ENCODE results near the gene RPP21.

The RPP21 gene

DNA sequence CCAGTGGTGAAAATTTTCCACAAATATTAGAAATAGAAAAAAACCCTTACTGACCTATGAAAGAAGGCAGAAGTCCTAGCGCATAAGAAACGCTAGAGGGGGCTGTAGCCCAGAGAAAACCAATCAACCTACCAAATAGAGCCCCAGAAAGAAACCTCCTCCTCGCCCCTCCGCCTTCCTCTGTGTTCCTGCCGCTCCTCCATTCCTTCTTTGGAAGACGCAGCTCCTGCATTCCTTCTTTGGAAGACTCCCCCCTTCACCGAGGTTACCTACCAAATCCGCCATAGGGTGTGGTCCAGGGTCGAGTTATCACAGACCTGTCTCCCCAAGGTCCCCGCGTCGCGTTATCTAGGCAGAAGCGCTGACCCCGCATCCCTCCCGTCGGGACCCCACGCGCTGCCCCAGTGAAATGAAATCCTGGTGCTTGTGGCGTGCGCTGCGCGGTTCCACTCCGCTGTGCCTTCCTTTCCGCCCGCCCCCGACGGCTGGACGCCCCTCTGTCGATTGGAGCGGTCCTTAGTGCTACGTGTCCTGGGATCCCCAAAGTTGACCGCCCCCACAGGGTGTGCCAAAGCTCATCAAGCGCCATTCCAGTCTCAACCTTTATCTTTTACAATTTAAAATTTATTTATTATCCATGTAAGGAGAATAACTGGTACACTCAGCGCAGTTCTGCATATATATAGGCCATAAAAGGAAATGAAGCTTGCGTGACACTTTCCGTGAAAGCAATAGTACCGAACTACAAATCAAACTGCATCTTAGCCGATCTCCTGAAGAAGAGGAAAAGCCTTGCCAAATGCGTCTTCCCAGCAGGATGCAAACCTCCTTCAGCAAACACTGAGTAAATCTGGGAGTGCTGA lies 13.0 kb downstream of the RPP21 start (continued):
- TF ChIP-seq, protein P1, sequence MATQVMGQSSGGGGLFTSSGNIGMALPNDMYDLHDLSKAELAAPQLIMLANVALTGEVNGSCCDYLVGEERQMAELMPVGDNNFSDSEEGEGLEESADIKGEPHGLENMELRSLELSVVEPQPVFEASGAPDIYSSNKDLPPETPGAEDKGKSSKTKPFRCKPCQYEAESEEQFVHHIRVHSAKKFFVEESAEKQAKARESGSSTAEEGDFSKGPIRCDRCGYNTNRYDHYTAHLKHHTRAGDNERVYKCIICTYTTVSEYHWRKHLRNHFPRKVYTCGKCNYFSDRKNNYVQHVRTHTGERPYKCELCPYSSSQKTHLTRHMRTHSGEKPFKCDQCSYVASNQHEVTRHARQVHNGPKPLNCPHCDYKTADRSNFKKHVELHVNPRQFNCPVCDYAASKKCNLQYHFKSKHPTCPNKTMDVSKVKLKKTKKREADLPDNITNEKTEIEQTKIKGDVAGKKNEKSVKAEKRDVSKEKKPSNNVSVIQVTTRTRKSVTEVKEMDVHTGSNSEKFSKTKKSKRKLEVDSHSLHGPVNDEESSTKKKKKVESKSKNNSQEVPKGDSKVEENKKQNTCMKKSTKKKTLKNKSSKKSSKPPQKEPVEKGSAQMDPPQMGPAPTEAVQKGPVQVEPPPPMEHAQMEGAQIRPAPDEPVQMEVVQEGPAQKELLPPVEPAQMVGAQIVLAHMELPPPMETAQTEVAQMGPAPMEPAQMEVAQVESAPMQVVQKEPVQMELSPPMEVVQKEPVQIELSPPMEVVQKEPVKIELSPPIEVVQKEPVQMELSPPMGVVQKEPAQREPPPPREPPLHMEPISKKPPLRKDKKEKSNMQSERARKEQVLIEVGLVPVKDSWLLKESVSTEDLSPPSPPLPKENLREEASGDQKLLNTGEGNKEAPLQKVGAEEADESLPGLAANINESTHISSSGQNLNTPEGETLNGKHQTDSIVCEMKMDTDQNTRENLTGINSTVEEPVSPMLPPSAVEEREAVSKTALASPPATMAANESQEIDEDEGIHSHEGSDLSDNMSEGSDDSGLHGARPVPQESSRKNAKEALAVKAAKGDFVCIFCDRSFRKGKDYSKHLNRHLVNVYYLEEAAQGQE (tag by site-specific recombination; IDR thresholded peaks at IDR 0.05), result no peak
- TF ChIP-seq, protein P2, sequence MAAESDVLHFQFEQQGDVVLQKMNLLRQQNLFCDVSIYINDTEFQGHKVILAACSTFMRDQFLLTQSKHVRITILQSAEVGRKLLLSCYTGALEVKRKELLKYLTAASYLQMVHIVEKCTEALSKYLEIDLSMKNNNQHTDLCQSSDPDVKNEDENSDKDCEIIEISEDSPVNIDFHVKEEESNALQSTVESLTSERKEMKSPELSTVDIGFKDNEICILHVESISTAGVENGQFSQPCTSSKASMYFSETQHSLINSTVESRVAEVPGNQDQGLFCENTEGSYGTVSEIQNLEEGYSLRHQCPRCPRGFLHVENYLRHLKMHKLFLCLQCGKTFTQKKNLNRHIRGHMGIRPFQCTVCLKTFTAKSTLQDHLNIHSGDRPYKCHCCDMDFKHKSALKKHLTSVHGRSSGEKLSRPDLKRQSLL (tag by site-specific recombination; IDR thresholded peaks at IDR 0.05), result no peak
- no peak for TF ChIP-seq ZNF747 (tag by site-specific recombination; IDR thresholded peaks at IDR 0.05)
- no peak for TF ChIP-seq ZNF19 (tag by site-specific recombination; IDR thresholded peaks at IDR 0.05; ENCODE audit: low read depth)
- no peak for TF ChIP-seq ZNF423 (tag by site-specific recombination; IDR thresholded peaks at IDR 0.05)
- no peak for TF ChIP-seq ZNF391 (tag by site-specific recombination; IDR thresholded peaks at IDR 0.05; ENCODE audit: borderline replicate concordance, low read depth)
- no peak for TF ChIP-seq FEZF1 (tag by site-specific recombination; IDR thresholded peaks at IDR 0.05)
- TF ChIP-seq, protein P3, sequence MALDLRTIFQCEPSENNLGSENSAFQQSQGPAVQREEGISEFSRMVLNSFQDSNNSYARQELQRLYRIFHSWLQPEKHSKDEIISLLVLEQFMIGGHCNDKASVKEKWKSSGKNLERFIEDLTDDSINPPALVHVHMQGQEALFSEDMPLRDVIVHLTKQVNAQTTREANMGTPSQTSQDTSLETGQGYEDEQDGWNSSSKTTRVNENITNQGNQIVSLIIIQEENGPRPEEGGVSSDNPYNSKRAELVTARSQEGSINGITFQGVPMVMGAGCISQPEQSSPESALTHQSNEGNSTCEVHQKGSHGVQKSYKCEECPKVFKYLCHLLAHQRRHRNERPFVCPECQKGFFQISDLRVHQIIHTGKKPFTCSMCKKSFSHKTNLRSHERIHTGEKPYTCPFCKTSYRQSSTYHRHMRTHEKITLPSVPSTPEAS (tag by site-specific recombination; IDR thresholded peaks at IDR 0.05), result no peak; the same call in 1 of the 2 replicates
- TF ChIP-seq, protein P4, sequence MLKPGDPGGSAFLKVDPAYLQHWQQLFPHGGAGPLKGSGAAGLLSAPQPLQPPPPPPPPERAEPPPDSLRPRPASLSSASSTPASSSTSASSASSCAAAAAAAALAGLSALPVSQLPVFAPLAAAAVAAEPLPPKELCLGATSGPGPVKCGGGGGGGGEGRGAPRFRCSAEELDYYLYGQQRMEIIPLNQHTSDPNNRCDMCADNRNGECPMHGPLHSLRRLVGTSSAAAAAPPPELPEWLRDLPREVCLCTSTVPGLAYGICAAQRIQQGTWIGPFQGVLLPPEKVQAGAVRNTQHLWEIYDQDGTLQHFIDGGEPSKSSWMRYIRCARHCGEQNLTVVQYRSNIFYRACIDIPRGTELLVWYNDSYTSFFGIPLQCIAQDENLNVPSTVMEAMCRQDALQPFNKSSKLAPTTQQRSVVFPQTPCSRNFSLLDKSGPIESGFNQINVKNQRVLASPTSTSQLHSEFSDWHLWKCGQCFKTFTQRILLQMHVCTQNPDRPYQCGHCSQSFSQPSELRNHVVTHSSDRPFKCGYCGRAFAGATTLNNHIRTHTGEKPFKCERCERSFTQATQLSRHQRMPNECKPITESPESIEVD (tag by site-specific recombination; IDR thresholded peaks at IDR 0.05), result no peak
- TF ChIP-seq, protein P5, sequence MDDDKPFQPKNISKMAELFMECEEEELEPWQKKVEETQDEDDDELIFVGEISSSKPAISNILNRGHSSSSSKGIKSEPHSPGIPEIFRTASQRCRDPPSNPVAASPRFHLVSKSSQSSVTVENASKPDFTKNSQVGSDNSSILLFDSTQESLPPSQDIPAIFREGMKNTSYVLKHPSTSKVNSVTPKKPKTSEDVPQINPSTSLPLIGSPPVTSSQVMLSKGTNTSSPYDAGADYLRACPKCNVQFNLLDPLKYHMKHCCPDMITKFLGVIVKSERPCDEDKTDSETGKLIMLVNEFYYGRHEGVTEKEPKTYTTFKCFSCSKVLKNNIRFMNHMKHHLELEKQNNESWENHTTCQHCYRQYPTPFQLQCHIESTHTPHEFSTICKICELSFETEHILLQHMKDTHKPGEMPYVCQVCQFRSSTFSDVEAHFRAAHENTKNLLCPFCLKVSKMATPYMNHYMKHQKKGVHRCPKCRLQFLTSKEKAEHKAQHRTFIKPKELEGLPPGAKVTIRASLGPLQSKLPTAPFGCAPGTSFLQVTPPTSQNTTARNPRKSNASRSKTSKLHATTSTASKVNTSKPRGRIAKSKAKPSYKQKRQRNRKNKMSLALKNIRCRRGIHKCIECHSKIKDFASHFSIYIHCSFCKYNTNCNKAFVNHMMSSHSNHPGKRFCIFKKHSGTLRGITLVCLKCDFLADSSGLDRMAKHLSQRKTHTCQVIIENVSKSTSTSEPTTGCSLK (tag by site-specific recombination; IDR thresholded peaks at IDR 0.05), result no peak
- TF ChIP-seq, protein P6, sequence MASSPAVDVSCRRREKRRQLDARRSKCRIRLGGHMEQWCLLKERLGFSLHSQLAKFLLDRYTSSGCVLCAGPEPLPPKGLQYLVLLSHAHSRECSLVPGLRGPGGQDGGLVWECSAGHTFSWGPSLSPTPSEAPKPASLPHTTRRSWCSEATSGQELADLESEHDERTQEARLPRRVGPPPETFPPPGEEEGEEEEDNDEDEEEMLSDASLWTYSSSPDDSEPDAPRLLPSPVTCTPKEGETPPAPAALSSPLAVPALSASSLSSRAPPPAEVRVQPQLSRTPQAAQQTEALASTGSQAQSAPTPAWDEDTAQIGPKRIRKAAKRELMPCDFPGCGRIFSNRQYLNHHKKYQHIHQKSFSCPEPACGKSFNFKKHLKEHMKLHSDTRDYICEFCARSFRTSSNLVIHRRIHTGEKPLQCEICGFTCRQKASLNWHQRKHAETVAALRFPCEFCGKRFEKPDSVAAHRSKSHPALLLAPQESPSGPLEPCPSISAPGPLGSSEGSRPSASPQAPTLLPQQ (tag by site-specific recombination; IDR thresholded peaks at IDR 0.05), result 0 out of 2 replicates have a peak, but pooled peaks have one; percentile 15
- TF ChIP-seq ZNF341 (tag by site-specific recombination; IDR thresholded peaks at IDR 0.05; ENCODE audit: low read depth), result peak; percentile 83
- no peak for TF ChIP-seq YY1 (tag by site-specific recombination; IDR thresholded peaks at IDR 0.05)
- TF ChIP-seq ZBTB20 (tag by site-specific recombination; IDR thresholded peaks at IDR 0.05), result peak; percentile 25; the same call in 1 of the 2 replicates
- no peak for TF ChIP-seq REPIN1 (tag by site-specific recombination; IDR thresholded peaks at IDR 0.05; ENCODE audit: low read depth)
- TF ChIP-seq ZNF138 (tag by site-specific recombination; IDR thresholded peaks at IDR 0.05; ENCODE audit: borderline replicate concordance), result no peak
- no peak for TF ChIP-seq ZNF404 (tag by site-specific recombination; IDR thresholded peaks at IDR 0.05)
- TF ChIP-seq ZNF560 (tag by site-specific recombination; IDR thresholded peaks at IDR 0.05; ENCODE audit: borderline replicate concordance), result no peak
- 0 out of 2 replicates have a peak, but pooled peaks have one; percentile 23 for TF ChIP-seq EGR2 (tag by site-specific recombination; IDR thresholded peaks at IDR 0.05; ENCODE audit: low read depth)
- TF ChIP-seq, protein P7, sequence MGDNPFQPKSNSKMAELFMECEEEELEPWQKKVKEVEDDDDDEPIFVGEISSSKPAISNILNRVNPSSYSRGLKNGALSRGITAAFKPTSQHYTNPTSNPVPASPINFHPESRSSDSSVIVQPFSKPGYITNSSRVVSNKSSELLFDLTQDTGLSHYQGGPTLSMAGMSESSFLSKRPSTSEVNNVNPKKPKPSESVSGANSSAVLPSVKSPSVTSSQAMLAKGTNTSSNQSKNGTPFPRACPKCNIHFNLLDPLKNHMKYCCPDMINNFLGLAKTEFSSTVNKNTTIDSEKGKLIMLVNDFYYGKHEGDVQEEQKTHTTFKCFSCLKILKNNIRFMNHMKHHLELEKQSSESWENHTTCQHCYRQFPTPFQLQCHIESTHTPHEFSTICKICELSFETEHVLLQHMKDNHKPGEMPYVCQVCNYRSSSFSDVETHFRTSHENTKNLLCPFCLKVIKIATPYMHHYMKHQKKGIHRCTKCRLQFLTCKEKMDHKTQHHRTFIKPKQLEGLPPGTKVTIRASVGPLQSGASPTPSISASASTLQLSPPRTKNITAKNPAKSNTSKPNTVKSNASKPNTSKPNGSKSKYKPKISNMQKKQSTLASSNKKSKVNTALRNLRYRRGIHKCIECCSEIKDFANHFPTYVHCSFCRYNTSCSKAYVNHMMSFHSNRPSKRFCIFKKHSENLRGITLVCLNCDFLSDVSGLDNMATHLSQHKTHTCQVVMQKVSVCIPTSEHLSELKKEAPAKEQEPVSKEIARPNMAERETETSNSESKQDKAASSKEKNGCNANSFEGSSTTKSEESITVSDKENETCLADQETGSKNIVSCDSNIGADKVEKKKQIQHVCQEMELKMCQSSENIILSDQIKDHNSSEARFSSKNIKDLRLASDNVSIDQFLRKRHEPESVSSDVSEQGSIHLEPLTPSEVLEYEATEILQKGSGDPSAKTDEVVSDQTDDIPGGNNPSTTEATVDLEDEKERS (tag by site-specific recombination; IDR thresholded peaks at IDR 0.05), result no peak
- peak; percentile 94 for TF ChIP-seq GLIS2 (tag by site-specific recombination; IDR thresholded peaks at IDR 0.05)
- TF ChIP-seq PRDM1 (tag by site-specific recombination; IDR thresholded peaks at IDR 0.05), result no peak
- TF ChIP-seq ZNF555 (tag by site-specific recombination; conservative IDR thresholded peaks at IDR 0.05), result no peak
- no peak for TF ChIP-seq ZNF514 (tag by site-specific recombination; IDR thresholded peaks at IDR 0.05)
